Lower leg skin (tissue), 3 donors: ENCODE measurements around the gene HLA-DMB.

Experiments
- CTCF ChIP-seq, 3 donors: fragments of 450-650 bp; IDR thresholded peaks; one replicate each; pipeline ENCODE4 v1.5.1; 2016; ENCODE audit warnings: antibody characterized with exemption in 3 of 3, mild to moderate bottlenecking in 3 of 3, moderate library complexity in 2 of 3
- POLR2A ChIP-seq, 2 donors: fragments of 450-650 bp; IDR thresholded peaks; one replicate each; pipeline ENCODE4 v1.6.1; 2016 to 2017; ENCODE audit warnings: antibody characterized with exemption in 2 of 2, mild to moderate bottlenecking in 1 of 2, moderate library complexity in 1 of 2

GRCh38 chr6:32947552-32948465, 7.0 kb upstream of the HLA-DMB start:
- TF ChIP-seq CTCF (IDR thresholded peaks at IDR 0.05) (no peak), POLR2A (IDR thresholded peaks at IDR 0.05) (no peak)
